Kidney tubule cell (primary cell): ENCODE results near the gene GATAD2A.
A peak's percentile ranks its signal among the peaks of the same experiment; 100 is the strongest.
"Not testable (repeated sequence)": the region's sequence is repeated elsewhere in the genome, so short reads cannot be mapped to it uniquely, and the experiment has no call there.

Experiments
- DNase-seq: peaks from one replicate; pipeline ENCODE4 v3.0.0-alpha.2; 2018; ENCODE audit warnings: low spot score

Gene GATAD2A, protein sequence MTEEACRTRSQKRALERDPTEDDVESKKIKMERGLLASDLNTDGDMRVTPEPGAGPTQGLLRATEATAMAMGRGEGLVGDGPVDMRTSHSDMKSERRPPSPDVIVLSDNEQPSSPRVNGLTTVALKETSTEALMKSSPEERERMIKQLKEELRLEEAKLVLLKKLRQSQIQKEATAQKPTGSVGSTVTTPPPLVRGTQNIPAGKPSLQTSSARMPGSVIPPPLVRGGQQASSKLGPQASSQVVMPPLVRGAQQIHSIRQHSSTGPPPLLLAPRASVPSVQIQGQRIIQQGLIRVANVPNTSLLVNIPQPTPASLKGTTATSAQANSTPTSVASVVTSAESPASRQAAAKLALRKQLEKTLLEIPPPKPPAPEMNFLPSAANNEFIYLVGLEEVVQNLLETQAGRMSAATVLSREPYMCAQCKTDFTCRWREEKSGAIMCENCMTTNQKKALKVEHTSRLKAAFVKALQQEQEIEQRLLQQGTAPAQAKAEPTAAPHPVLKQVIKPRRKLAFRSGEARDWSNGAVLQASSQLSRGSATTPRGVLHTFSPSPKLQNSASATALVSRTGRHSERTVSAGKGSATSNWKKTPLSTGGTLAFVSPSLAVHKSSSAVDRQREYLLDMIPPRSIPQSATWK

DNA sequence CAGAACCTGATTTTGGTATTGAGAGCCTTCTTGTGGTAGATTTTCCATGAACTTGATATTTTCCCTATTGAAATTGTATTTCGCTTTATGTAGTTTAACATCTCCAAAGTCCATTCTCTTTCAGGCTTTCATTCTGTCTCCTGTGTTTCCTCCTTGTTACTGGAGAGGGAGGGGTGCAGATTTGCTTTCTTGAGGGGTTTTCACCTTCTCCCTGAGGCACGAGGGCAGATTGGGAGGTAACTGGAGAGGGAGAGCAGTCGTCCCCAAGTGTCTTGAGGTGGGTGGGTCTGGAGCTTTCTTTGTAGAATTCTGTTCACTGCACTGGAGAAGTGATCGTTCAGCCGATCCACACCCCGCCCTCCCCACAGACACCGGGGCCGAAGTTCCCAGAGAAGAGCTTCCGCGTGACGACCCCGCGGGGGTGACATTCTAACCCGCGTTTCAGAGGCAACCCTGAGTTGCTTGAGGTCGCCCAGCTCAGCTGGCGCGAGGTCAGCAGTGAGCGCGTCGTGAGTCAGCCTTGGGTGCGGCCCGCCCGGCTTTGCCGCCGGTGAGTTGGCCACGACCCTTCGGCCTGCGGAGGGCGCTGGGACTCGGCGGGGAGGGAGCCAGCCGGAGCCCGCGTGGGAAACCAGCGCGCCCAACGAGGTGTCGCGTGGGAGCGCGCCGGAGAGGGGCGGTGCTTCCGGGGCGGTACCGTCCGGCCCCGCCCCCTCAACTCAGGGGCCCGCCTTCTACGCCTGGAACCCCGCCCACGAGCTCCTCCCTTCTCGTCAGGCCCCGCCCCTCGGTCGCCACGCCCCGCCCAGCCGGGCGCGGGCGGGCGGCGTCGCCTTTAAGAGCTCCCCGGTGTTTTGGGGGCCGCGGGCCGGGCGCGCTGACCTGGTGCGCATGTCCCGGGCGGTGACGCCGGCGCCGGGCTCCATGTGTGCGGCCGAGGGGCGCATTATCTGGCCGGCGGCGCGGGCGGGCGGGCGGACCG, at the start of gene GATAD2A:
TSS of gene GATAD2A (plus strand) at position 797 of the 982 bp plus-strand sequence. CDS start 59,671 bp downstream, outside the sequence.
- peak; percentile 96 for DNase-seq

DNA sequence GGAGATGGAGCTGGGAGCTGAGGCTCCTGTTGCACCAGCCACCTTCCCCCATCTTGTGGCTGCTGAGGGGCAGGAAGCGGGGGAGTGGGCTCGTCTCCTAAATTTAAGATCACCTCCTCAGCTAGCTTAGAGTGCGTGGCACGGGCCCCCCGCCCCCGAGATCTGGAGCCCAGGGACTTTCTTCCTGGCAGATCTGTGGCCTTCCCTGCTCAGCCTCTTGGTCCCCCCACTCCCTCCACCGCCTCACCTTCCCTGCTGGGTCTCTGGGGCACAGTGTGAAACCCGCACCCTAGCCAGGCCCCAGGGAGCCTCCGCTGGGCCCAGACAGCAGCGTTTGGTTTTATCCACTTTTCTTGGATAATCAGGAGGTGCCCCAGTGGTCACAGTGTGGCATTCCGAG, 49.0 kb upstream of the GATAD2A start:
- DNase-seq: no peak

DNA sequence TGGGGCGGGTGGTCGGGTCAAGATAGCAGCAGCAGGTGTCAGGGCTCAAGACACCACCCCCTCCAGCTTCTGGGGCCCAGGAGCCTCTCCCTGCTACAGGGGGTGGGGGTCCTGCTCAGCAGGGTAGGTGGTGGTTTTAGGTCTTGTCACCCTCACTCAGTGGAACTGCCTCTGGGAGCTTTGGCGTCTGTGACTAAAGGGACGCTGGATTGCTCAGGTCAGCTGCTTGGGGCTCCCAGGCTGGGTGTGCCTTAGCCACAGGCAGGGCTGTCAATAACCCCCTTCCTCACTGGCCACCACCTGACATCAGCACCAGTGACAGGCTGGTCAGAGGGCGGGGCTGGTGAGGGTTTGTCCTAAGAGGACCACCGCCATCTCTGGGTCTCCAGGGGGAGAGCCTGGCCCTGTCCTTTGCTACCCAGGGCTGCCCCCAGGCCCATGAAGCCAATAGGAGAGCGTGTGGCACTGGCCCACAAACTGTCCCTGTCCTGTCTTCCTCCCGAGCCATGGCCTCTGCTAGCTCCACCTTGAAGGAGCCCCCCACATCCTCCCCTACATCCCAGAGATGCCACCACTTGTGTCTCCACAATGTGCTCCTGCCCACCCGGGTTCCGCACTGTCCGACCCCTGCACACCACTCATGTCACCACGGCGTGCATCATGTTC, 48.4 kb upstream of the GATAD2A start:
- DNase-seq: no peak

DNA sequence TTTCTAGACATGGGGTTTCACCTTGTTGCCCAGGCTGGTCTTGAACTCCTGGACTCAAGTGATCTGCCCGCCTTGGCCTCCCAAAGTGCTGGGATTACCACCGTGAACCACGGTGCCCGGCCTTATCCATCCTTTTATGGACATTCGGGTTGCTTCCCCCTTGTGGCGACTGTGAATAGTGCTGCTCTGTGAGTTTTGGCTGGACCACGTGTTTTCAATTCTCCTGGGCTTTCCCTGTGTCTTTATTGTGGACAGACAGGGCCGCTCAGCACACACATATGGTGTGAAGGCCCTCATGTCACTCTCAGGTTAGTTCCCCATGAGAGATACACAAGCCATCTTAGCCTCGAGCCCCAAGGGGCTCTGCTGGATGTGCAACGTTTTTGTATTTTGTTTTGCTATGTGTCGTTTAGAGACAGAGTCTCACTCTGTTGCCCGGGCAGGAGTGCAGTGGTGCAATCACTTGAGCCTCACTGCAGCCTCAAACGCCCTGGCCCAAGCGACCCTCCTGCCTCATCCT, 44.3 kb upstream of the GATAD2A start:
- peak; percentile 81 for DNase-seq

DNA sequence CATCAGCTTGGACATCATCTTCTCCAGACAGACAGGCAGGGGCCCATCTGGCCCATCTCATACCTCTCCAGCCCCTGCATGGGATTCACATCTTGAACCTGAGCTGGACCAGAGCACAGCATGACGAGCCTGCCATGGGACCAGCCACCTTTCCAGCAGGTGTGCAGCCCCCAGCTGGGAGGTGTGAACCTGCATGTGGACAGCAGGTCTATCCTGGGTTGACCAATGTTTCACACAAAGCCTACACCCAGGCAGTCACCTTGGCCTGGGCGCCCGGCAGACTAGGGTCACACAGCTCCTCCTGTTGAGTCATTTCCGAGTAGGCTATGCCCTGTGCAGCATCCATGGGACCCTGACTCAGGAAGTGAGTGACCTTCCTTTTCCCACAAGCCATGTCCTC, 43.4 kb upstream of the GATAD2A start:
- no peak for DNase-seq

DNA sequence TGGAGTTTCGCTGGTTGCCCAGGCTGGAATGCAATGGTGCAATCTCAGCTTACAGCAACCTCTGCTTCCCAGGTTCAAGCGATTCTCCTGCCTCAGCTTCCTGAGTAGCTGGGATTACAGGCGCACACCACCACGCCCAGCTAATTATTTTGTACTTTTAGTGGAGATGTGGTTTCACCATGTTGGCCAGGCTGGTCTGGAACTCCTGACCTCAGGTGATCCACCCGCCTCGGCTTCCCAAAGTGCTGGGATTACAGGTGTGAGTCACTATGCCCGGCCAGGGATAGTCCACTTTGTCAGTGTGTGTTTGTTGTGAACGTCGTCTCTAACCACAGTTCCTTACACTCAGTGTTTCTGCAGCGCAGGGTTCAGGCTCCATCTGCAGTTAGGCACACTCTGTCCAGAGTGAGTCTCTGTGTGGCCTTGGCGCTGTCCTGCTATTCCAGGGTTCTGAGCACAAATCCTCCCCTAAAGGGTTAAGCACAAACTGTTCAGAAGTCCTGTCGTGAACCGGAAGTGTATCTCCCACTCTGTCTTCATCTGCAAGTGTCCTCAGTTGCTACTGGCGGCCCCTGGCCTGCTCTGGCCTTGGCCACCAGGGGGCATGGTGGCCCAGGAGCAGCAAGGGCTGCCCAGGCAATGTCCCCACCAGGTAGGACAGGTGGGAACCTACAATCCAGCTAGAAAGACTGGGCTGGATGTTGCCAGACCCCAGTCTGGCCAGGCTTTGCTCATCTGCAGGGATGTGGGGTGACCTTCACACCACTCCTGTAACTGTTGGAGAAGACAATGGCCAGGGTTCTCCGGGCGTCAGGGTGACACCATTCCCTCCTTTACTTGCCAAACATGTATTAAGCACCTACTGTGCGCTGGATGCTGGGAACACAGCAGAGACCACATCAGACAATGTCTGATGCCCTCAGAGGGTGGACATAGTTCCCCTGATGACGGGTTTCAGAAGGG, 38.8 kb upstream of the GATAD2A start:
- peak; percentile 88 for DNase-seq

DNA sequence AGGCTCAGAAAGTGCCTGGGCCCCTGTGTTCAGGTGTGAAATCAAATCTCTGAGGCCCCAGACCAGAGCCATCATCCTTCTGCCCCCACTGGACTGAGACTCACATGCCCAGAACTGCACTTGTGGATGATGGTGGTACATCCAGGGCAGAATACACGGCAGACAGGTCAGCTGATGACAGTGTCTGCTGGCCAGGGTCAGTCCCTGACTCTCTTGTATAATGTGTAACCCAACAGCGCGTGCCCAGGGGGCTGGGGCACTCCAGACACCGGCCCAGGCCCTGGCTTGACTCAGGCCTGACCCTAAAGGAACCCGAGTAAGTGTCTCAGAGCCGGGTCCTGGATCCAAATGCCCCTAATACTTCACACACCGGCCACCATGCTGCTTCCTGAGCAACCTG, 37.4 kb upstream of the GATAD2A start:
- DNase-seq: no peak

DNA sequence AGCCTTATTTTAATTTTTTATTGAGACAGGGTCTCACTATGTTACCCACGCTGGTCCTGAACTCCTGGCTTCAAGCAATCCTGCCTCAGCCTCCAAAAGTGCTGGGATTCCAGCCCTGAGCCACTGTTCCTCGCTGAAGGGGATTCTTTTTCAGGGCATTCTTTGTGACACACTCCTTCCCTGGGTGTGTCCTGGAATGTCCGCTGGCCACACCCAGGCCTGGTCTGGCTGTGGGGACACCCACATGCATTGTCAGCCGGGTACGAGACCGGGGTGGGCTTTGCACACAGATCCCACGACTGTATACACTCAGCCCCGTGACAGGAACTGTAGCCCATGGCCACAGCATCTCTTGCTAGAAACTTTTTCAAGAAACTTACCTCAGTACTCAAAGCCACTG, 34.4 kb upstream of the GATAD2A start:
- no peak for DNase-seq

DNA sequence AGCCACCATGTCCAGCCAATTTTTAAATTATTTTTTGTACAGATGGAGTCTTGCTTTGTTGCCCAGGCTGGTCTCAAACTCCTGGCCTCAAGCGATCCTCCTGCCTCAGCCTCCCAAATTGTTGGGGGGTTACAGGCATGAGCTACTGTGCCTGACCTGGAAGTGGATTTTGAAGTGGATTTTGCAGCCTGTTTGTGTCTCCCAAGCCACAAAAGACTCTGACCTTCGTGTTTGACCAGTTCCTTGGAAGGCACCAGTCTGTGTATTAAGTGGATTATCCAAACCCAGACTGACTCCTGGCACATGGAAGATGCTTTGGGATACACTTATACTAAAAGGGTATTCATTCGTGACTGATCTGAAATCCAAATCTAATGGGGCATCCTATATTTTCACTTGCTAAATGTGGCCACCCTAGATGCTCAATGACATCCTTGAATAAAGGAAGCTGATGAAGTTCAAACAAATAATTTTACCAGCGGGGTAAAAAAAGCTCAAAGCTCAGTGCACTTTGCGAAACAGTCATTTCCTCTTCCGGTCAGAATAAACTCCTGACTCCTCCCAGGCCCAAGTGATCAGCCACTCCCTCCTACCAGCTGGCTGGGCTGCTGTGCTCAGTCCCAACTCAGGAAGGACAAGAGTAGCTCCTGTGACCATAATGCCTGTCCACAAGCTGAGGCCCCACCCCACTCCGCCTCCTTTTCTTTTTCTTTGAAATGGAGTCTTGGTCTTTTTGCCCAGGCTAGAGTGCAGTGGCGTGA, 32.6 kb upstream of the GATAD2A start:
- DNase-seq: peak; percentile 26

DNA sequence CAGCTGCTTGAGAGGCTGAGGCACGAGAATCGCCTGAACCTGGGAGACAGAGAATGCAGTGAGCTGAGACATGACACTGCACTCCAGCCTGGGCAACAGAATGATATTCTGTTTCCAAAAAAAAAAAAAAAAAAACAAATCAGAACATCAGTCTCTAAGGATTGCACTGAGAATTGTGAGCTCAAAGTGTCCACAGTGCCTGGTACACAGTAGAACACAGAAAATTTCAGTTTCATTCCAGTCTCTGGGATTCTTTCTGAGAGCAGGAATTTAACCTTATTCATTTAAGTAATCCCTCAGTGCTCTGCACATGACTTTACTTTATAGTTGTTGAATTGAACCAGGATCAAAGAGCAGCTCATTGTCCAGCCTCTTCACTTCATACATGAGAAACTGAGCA, 25.9 kb upstream of the GATAD2A start:
- DNase-seq: no peak

DNA sequence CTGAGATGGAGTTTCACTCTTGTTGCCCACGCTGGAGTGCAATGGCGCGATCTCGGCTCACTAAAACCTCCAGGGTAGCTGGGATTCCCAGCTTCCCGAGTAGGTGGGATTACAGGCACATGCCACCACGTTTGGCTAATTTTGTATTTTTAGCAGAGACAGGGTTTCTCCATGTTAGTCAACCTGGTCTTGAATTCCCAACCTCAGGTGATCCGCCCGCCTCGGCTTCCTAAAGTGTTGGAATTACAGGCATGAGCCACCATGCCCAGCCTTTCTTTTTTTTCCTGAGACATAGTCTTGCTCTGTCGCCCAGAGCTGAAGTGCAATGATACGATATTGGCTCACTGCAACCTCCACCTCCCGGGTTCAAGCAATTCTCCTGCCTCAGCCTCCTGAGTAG, 25.2 kb upstream of the GATAD2A start:
- not testable (repeated sequence) for DNase-seq

DNA sequence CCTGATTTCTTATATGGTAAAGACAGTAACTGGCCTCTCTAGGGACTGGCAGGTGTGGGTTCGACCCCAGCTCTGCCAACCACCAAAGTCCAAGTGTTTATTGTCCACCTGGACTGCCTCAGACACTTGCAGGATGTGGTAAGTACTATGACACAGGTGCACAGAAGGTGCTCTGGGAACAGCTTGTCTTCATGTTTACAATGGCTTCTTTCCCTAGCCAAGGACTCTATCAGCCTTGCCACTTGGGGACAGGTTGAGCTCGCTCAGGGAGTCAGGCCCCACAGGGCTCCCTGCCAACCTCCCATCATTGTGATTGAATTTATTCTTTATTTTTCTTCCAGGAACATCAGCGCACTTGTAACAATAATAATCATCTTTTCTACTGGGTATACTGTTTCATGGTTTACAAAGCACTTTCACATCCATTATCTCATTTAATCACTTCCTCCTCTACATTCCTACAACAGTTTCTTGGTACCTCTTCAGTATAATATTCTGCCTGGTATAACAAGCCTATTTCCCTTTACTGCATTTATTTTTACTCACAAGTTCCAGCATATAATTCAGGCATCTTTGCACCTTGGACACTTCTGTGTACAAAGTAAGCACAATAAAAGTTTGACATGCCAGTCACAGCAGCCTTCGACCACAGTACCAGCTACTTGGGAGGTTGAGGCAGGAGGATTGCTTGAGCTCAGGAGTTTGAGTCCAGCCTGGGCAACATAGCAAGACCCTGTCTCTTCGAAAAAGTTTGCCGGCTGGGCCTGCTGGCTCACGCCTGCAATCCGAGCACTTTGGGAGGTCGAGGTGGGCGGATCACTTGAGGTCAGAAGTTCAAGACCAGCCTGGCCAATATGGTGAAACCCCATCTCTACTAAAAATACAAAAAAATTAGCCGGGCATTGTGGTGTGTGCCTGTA, 24.2 kb upstream of the GATAD2A start:
- DNase-seq: no peak

DNA sequence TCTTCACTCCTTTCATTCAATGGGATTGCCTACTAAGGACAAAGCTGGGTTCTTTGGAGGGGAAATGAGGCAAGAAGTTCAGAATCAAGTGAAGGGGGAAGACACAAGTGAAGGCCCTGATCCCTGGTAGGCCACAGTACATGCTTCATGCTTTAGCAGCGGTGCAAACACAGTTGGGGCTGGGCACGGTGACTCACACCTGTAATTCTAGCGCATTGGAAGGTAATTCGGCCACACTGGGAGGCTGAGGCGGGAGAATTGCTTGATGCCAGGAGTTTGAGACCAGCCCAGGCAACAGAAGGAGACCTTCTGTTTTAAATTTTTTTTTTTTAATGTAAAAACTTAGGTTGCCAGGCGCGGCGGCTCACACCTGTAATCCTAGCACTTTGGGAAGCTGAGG, 23.4 kb upstream of the GATAD2A start:
- peak; percentile 34 for DNase-seq

DNA sequence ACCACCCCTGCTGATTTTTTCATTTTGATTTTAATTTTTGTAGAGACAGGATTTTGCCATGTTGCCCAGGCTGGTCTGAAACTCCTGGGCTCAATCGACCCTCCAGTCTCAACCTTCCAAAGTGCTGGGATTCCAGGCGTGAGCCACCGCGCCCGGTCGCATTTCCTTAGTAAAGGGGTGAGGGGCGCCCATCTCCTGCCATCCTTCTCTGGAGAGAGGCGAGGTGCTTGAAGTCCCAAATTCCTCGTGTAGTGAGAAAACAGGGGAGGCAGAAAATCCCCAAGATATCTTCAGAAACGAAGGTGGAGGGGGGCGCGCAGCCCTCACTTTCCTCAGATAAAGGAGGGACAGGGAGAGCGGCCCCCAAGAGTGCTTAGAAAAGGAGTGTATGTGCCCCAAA, 21.0 kb upstream of the GATAD2A start:
- no peak for DNase-seq

DNA sequence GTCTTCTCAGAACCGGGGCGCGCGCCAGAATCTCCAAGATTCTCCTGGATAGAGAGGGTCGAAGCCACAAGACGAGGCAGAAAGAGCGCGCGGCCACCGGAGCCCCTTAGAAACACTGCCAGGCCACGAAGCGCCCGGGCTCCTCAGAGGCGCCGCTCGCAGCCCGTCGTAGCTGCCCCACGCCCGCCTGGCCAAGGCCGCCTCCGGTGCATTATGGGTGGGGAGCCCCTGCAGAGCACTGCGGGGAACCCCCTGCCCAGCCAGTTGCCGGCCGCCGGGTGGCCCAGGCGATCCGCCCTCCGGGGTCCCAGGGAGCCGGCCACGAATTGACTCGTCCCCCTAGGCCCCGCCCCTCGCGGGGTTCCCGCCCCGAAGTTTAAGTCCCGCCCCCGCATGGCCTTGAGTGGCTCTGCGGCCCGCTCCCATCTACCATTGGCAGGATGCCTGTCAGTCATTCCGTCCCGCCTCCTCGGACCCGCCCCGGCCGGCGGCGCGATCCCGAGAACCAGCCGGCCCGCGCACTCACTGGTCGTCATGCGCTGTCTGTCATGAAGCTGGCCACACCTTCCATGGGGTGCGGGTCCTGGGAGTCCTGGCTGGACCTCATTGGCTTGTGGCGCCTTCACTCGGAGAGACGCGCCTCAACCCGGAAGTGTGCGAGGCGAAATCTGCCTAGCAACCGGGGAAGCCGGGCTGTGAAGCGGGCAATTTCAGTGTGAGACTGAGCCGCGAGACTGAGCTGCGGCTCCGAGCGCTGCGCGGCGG, 20.2 kb upstream of the GATAD2A start:
- peak; percentile 100 for DNase-seq

DNA sequence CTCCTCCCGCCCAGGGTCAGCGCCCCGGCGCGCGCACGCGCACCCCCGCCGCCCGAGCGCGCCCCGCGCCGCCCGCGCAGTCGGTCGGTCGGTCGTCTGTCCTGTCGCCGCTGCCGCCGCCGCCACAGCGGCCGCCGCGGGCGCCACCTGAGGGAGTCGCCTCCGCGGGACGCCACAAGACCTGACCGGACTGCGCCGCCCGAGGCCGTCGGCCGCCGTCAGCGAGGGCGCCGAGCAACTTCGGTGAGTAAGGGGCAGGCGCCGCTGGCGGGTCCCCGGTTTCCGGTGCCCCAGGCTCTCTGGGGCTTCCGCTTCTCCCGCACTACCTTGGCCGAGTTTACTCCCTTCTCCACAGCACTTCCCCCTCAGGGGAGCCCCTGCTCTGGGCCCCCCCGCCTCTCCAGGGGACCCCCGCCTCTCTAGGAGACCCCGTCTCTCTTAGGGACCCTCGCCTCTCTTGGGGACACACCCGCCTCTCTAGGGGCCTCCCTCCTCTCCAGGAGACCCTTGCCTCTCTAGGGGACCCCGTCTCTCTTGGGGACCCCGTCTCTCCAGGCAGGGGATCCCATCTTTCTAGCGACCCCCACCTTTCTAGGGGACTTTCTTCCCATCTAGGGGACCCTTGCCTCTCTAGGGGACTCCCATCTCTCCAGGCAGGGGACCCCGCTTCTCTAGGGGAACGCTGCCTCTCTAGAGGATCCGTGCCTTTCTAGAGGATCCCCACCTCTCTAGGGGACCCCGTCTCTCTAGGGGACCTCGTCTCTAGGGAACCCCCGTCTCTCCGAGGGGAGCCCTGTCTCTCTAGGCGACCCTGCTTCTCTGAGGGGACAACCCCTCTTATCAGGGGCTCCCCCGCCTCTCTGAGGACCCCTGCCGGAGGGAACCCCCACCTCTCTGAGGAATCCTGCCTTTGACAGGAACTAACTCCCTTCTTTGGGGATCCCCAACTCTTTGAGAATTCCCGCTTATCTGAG, 19.3 kb upstream of the GATAD2A start:
- no peak for DNase-seq

DNA sequence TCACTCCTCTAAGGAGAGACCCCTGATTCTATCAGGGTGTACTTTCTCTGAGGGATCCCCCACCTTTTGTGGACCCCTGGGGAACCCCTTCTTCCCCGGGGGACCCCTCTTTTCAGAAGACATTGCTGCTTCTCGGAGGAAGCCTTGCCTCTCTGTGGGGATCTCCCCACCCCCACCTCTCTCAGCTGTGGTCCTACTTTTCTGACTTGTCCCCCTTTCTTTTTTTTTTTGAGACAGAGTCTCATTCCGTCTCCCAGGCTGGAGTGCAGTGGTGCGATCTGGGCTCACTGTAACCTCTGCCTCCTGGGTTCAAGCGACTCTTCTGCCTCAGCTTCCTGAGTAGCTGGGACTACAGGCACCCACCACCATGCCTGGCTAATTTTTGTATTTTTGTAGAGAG, 18.4 kb upstream of the GATAD2A start:
- no peak for DNase-seq
